OCI-LY7 (cell line): ENCODE data around the gene ZNF292. TPM values are rescaled to one million over a fixed set of nuclear protein-coding genes. Genes with fewer than 3 reads are reported as not detected.

Experiments used
- BruUV-seq: library from RNA; stranded (reverse); fragments of 400-500 nt; replicated peaks from 2 replicates; lab custom pipeline; 2021; lab: Mats Ljungman, UMichigan
- CTCF ChIA-PET: fragments of 300-600 bp; sonication (Branson Sonifier 250); formaldehyde crosslinking; loops from one replicate; lab custom pipeline; 2022; ENCODE audit warnings: antibody characterized with exemption; ENCODE audit not compliant: unreplicated experiment; lab: Charles Lee
- POLR2A ChIA-PET: fragments of 300-600 bp; sonication (Branson Sonifier 250); formaldehyde crosslinking; loops from one replicate; lab custom pipeline; 2022; ENCODE audit warnings: antibody characterized with exemption; lab: Charles Lee
- DNase-seq: peaks from one replicate; pipeline ENCODE4 v3.0.0-alpha.2; 2015; ENCODE audit warnings: low spot score
- H2AFZ ChIP-seq: fragments of 200-600 bp; sonication (generic), shearing (Covaris generic); 2 replicates; pipeline ENCODE4 v1.6.1; 2014; ENCODE audit warnings: mild to moderate bottlenecking, antibody characterized with exemption, low read length, moderate library complexity
- H3K27ac ChIP-seq: fragments of 200-600 bp; sonication (generic); 2 replicates; pipeline ENCODE4 v1.5.1; 2014; ENCODE audit warnings: mixed run types, low read depth, mild to moderate bottlenecking, moderate library complexity, low read length, inconsistent platforms; ENCODE audit not compliant: poor library complexity, severe bottlenecking
- H3K36me3 ChIP-seq: fragments of 200-600 bp; sonication (generic); 2 replicates; pipeline ENCODE4 v1.6.1; 2014; ENCODE audit warnings: mild to moderate bottlenecking, antibody characterized with exemption, low read length, moderate library complexity, mixed read lengths; ENCODE audit not compliant: insufficient read depth
- H3K4me1 ChIP-seq: fragments of 200-600 bp; sonication (generic); 2 replicates; pipeline ENCODE4 v1.5.1; 2014; ENCODE audit warnings: mild to moderate bottlenecking, low read length; ENCODE audit not compliant: insufficient read depth, poor library complexity, severe bottlenecking
- H3K4me2 ChIP-seq: fragments of 200-600 bp; sonication (generic); 2 replicates; pipeline ENCODE4 v1.6.1; 2014; ENCODE audit warnings: mild to moderate bottlenecking, low read length
- H3K4me3 ChIP-seq: fragments of 200-600 bp; sonication (generic); 2 replicates; pipeline ENCODE4 v1.5.1; 2014; ENCODE audit warnings: mild to moderate bottlenecking, low read depth, low read length; ENCODE audit not compliant: poor library complexity, severe bottlenecking
- H3K79me2 ChIP-seq: fragments of 200-600 bp; sonication (generic); 2 replicates; pipeline ENCODE4 v1.6.1; 2016; ENCODE audit warnings: low read depth, mild to moderate bottlenecking, low read length, moderate library complexity, mixed read lengths; ENCODE audit not compliant: insufficient read depth
- H3K9me2 ChIP-seq: fragments of 200-600 bp; sonication (generic); 2 replicates; pipeline ENCODE4 v1.6.1; 2016; ENCODE audit warnings: mild to moderate bottlenecking, low read length, mixed read lengths; ENCODE audit not compliant: insufficient read depth
- H3K9me3 ChIP-seq: fragments of 200-600 bp; sonication (generic); 2 replicates; pipeline ENCODE4 v1.6.1; 2014; ENCODE audit warnings: mild to moderate bottlenecking, mixed run types, low read length, mixed read lengths
- H4K20me1 ChIP-seq: fragments of 200-600 bp; sonication (generic); 2 replicates; pipeline ENCODE4 v1.6.1; 2014; ENCODE audit warnings: mild to moderate bottlenecking, antibody characterized with exemption, low read length, moderate library complexity, mixed read lengths; ENCODE audit not compliant: insufficient read depth
- CTCF ChIP-seq: fragments of 200-600 bp; sonication (generic); conservative IDR thresholded peaks from 2 replicates; pipeline ENCODE4 v1.5.1; 2014; ENCODE audit warnings: mild to moderate bottlenecking, antibody characterized with exemption, low read length, moderate library complexity, mixed read lengths
- EZH2phosphoT487 ChIP-seq: fragments of 200-600 bp; sonication (generic); IDR thresholded peaks from 2 replicates; pipeline ENCODE4 v1.6.1; 2018; ENCODE audit warnings: low read depth, borderline replicate concordance, mild to moderate bottlenecking, mixed run types, antibody characterized with exemption, low read length, moderate library complexity, mixed read lengths
- intact Hi-C: fragments of 100-400 bp; cut with micrococcal nuclease; formaldehyde crosslinking; loops from one replicate; pipeline ENCODE4 v1.10.0; 2022; ENCODE audit not compliant: unreplicated experiment
- total RNA-seq, 2 experiments: library from RNA; depleted of rRNA in 1 of 2; stranded (reverse); fragments of >200 nt in 1 of 2; shearing (Covaris generic) in 1 of 2; gene quantifications; 2 replicates each; pipeline ENCODE4 v1.2.3, GENCODE V29; 2014 to 2022

ZNF292 gene
- total RNA-seq, 2 experiments from 2014 or later: 18.7 to 53.7 TPM

- DNase-seq: no peak
- TF ChIP-seq CTCF (no peak), EZH2phosphoT487 (no peak)
- no peaks in the 10 kb centered on the region for H3K4me1 ChIP-seq
- H3K27ac ChIP-seq: no peak overlapping the region
- no peaks in the 10 kb centered on the region for H3K79me2 ChIP-seq
- ChIA-PET POLR2A (no interaction called here), CTCF (no interaction called here)
- H2AFZ ChIP-seq: no peak overlapping the region
- no peak overlapping the region for H3K4me3 ChIP-seq
- BruUV-seq: no TSS peak
- no peak overlapping the region for H3K4me2 ChIP-seq
- no peaks in the 10 kb centered on the region for H3K9me2 ChIP-seq
- H3K36me3 ChIP-seq: peaks cover 16% of the 10 kb centered on the region; the same call in 1 of the 2 replicates
- H4K20me1 ChIP-seq: no peaks in the 10 kb centered on the region
- no peaks in the 10 kb centered on the region for H3K9me3 ChIP-seq
- intact Hi-C loops: no loop called here
These were observed 109.1 kb downstream of the ZNF292 start for GRCh38 chr6:87264481-87264880.

DNA sequence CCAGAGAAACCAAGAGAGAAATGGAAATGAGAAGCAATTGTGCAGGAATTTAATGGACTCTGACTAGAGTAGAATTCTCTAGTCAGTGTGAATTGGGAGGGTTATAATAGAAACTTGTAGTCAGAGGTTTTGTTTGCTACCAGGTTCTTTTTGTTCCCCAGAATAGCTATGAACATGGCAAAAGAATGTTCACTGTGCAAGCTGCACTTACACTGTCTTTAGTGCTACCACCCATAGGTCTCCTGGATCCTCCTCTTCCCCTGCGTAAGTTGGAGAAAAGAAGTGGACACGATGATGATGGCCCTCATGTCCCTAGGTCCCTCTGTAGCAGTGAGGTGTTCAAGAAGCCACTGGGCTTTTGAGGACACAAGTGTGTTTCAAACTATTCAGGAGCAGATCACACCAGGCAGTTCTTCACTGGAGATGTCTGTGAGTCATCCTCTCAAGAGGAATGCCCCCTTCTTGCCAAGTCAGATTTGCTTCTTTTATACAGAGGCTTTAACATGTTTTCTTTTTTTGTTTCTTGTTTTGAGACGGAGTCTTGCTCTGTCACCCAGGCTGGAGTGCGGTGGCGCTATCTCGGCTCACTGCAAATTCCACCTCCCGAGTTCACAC lies 119.4 kb downstream of the ZNF292 start:
- intact Hi-C loops: loop anchor here (10.0 kb wide), 1 partner anchor 140 kb away; no protein-coding TSS in a partner anchor
- Histone ChIP-seq H3K27ac (no peak overlapping the region), H3K9me2 (no peaks in the 10 kb centered on the region), H3K36me3 (no peaks in the 10 kb centered on the region), H3K79me2 (no peaks in the 10 kb centered on the region), H3K9me3 (no peaks in the 10 kb centered on the region), H3K4me2 (no peak overlapping the region), H2AFZ (no peak overlapping the region), H3K4me1 (no peaks in the 10 kb centered on the region), H4K20me1 (no peaks in the 10 kb centered on the region), H3K4me3 (no peak overlapping the region)
- CTCF ChIA-PET: no interaction called here
- DNase-seq: no peak
- BruUV-seq: no TSS peak
- TF ChIP-seq CTCF (no peak), EZH2phosphoT487 (no peak)
- POLR2A ChIA-PET: interaction anchor here (1.7 kb wide), 1 partner anchor 16 kb away, joined by 5 read pairs; no protein-coding TSS in a partner anchor

- CTCF ChIA-PET: no interaction called here
- no TSS peak for BruUV-seq
- Histone ChIP-seq H3K27ac (no peak overlapping the region), H3K4me1 (no peaks in the 10 kb centered on the region), H4K20me1 (no peaks in the 10 kb centered on the region), H3K36me3 (no peaks in the 10 kb centered on the region), H3K79me2 (no peaks in the 10 kb centered on the region), H3K4me2 (no peak overlapping the region), H3K4me3 (no peak overlapping the region), H3K9me3 (no peaks in the 10 kb centered on the region), H3K9me2 (no peaks in the 10 kb centered on the region), H2AFZ (no peak overlapping the region)
- intact Hi-C loops: loop anchor here (10.0 kb wide), 1 partner anchor 142 kb away; no protein-coding TSS in a partner anchor
- TF ChIP-seq EZH2phosphoT487 (no peak), CTCF (no peak)
- DNase-seq: no peak
- POLR2A ChIA-PET: interaction anchor here (0.8 to 1.3 kb wide), 4 partner anchors 16 to 139 kb away, joined by 3 to 5 read pairs (median 4); no protein-coding TSS in a partner anchor
These were observed 121.3 kb downstream of the ZNF292 start for GRCh38 chr6:87276624-87277023.
